Measurements from ENCODE around the gene KIRREL3.

The KIRREL3 gene

DNA sequence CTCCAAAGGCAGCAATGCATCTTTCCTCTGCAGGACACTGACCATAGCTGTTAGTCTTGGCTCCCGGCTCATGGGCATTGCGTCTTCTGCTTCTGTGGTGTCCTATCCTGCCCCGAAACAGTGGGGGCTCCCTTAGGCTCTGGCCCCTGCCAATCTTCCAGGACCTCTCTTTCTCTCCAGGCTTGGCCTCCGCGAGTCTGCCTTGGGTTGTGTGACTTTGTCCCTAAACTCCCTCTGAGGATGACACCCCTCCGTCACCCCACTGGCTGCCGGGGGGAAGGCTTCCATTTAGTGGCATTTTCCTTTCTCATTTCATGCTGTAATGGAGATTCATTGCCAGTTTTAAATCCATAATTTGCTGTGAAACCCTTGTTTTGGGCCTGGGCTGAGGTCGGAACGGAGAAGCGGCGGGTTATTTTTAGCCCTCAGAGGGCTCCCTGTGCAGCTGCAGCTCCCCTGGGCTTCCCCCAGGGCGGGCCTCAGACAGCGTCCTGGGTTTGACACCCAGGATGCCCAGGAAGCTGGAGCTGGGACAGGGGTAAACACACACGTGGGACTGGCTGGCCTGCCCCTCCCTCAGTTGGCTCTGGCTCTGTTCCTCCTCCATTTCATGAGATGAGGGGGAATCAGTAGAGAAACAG is 489.0 kb downstream of the KIRREL3 start:
- TF ChIP-seq, protein P1, sequence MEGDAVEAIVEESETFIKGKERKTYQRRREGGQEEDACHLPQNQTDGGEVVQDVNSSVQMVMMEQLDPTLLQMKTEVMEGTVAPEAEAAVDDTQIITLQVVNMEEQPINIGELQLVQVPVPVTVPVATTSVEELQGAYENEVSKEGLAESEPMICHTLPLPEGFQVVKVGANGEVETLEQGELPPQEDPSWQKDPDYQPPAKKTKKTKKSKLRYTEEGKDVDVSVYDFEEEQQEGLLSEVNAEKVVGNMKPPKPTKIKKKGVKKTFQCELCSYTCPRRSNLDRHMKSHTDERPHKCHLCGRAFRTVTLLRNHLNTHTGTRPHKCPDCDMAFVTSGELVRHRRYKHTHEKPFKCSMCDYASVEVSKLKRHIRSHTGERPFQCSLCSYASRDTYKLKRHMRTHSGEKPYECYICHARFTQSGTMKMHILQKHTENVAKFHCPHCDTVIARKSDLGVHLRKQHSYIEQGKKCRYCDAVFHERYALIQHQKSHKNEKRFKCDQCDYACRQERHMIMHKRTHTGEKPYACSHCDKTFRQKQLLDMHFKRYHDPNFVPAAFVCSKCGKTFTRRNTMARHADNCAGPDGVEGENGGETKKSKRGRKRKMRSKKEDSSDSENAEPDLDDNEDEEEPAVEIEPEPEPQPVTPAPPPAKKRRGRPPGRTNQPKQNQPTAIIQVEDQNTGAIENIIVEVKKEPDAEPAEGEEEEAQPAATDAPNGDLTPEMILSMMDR (conservative IDR thresholded peaks at IDR 0.05; ENCODE audit: low read length): no peak
- no peak overlapping the region for H3K4me3 ChIP-seq (ENCODE audit: low read length)
- DNase-seq (ENCODE audit: low read depth): no peak

- TF ChIP-seq, protein P1 (conservative IDR thresholded peaks at IDR 0.05; ENCODE audit: low read length): no peak
- DNase-seq (ENCODE audit: low read depth): peak; percentile 3
- no peak overlapping the region for H3K4me3 ChIP-seq (ENCODE audit: low read length)
Observed at GRCh38 chr11:126510621-126511370, 489.8 kb downstream of the KIRREL3 start.

- no peak for DNase-seq (ENCODE audit: low read depth)
- TF ChIP-seq, protein P1 (conservative IDR thresholded peaks at IDR 0.05; ENCODE audit: low read length): no peak
- no peak overlapping the region for H3K4me3 ChIP-seq (ENCODE audit: low read length)
Observed at GRCh38 chr11:126507646-126508045, 492.9 kb downstream of the KIRREL3 start.

GRCh38 chr11:126506789-126507188 is 493.8 kb downstream of the KIRREL3 start:
- no peak overlapping the region for H3K4me3 ChIP-seq (ENCODE audit: low read length)
- DNase-seq (ENCODE audit: low read depth): no peak
- TF ChIP-seq, protein P1 (conservative IDR thresholded peaks at IDR 0.05; ENCODE audit: low read length): no peak

- TF ChIP-seq, protein P1 (conservative IDR thresholded peaks at IDR 0.05; ENCODE audit: low read length): no peak
- DNase-seq (ENCODE audit: low read depth): no peak
- no peak overlapping the region for H3K4me3 ChIP-seq (ENCODE audit: low read length)
Observed at GRCh38 chr11:126502982-126503381, 497.6 kb downstream of the KIRREL3 start.

DNA sequence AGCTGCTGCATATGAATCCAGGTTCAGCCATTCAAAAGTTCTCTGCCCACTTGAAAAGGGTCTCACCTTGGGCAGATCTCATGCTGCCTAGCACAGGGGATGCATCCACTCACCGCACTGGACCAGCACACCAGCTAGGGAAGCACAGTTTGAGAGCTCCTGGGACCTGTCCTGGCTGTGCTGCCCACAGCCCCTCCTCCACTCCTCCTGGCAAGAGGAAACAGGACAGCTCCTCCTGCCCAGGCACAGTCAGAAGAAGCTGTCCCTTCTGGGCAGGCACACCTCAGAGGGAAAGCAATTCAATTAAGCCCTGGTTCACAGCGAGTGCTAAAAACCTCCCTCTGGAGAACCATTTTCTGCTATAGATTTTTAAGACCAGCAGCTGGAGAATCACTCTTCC is 498.4 kb downstream of the KIRREL3 start:
- no peak overlapping the region for H3K4me3 ChIP-seq (ENCODE audit: low read length)
- no peak for DNase-seq (ENCODE audit: low read depth)
- TF ChIP-seq, protein P1 (conservative IDR thresholded peaks at IDR 0.05; ENCODE audit: low read length): no peak

GRCh38 chr11:126501641-126502040 is 498.9 kb downstream of the KIRREL3 start:
- no peak overlapping the region for H3K4me3 ChIP-seq (ENCODE audit: low read length)
- no peak for DNase-seq (ENCODE audit: low read depth)
- TF ChIP-seq, protein P1 (conservative IDR thresholded peaks at IDR 0.05; ENCODE audit: low read length): no peak

Measured in AG10803 (cell line).